HG03439 (cell line): Measurements from ENCODE around the gene FUZ.
"Not testable (repeated sequence)": the region's sequence is repeated elsewhere in the genome, so short reads cannot be mapped to it uniquely, and the experiment has no call there.

ENCODE experiments used
- ATAC-seq: cut with Tn5 transposase; IDR thresholded peaks from one replicate; pipeline ENCODE4 v1.9.1; 2021; ENCODE audit warnings: mild to moderate bottlenecking, moderate library complexity; ENCODE audit not compliant: unreplicated experiment

The FUZ gene

DNA sequence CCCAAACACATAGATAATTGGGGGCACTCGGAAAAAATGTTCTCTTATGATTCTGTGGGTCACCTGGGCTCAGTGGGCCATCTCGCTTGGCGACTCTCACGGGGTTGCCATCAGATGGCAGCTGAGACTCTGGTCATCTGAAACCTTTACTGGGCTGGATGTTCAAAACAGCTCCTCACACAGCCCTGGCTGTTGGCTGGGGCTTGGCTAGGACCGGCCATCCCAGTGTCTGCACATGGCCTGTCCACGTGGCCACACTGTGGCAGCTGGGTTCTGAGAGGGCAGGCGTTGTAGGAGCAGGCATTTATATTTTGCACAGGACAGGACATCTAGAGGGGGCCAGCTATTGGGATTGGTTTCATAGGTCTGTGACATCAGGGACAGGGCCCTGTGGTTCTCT lies 20.5 kb upstream of the FUZ start:
- ATAC-seq, result no peak

GRCh38 chr19:49832556-49832955 lies 19.5 kb upstream of the FUZ start:
- ATAC-seq, result no peak

DNA sequence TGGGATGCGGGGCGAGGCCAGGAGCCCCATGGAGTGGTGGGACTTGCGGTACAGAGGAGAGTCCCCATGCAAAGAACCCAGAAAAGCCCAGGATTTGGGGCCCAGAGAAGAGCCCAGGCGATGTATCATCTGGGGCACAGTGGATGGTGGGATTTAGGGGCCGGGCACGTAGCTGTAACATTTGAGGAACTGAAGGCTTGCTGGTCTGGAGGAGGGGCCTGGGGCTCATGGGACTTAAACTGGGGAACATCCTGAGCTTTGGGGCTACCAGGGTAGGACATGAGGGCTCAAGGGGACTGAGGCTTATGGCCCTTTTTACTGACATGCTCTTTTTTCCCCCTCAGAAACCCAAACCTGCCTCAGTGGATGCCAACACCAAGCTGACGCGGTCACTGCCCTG lies 18.5 kb upstream of the FUZ start:
- no peak for ATAC-seq

DNA sequence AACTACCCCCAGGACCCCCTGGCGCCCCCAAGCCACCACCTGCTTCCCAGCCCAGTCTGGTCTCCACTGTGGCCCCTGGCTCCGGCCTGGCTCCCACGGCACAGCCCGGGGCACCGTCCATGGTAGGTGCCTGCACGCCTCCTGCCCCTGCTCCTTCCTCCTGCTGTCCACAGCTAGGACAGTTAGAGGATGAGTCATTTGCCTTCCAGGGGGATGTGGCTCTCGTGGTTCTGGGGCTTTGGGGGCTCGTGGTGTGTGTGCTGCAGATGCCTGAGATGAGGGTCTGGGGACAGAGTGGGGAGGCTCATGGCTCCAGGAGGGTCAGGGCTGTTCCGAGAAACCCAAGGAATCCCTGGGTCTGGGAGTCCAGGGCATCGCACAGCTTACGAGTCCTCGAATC lies 17.7 kb upstream of the FUZ start:
- no peak for ATAC-seq

DNA sequence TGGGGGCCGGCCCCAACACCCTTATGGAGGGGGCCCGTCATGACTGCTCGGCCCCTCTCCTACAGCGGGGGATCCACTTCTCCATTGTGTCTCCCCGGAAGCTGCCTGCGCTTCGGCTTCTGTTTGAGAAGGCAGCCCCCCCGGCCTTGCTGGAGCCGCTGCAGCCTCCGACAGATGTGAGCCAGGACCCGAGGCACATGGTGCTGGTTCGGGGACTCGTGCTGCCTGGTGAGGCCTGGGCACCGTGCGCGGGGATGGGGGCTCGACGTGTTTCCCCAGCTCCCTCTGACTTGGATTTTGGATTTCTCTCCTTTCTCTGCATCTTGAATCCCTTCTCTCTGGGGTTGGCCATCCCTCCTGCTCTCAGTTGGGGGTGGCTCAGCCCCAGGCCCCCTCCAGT lies 16.6 kb upstream of the FUZ start:
- no peak for ATAC-seq

- no peak for ATAC-seq
Observed at GRCh38 chr19:49829200-49829599, 16.1 kb upstream of the FUZ start.

DNA sequence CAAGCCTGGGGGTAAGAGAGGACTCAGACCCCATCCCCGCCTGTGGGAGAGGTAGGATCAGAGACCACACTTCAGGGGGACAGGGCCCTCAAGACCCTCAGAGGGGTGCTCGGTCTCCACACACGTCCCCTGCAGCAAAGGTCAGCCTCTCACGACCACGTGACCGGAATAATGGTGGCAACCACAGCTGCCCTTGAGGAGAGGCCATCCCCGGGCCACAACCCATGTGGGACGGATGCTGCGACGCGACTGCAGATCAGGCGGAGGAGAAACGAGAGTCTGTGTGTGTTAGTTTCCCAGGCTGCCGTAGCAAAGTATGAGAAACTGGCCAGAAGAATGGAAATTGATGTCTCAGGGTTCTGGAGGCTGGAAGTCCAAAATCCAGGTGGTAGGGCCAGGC lies 13.9 kb upstream of the FUZ start:
- no peak for ATAC-seq

- ATAC-seq, result no peak
Observed at GRCh38 chr19:49824662-49825061, 11.6 kb upstream of the FUZ start.

DNA sequence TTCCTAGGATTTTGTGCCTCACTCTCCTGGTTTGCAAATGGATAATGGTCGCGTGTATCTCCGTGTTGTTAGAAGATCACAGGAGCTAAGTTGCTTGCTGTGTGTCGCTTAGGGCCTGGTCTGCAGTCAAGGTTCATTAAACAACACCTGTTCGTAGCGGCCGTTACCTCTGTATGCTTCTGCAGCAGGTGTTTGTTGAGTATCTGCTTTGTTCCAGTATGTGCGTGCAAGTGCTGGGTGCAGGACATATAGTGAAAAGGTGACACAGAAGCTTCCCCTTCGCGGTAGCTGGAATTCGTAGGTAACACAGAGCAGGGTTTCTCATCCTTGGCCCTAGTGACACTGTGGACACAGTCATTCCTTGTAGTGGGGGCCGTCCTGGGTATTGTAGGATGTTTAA lies 10.4 kb upstream of the FUZ start:
- no peak for ATAC-seq

- ATAC-seq, result no peak
Observed at GRCh38 chr19:49820125-49820524, 7.0 kb upstream of the FUZ start.

- not testable (repeated sequence) for ATAC-seq
Observed at GRCh38 chr19:49819452-49820115, 6.5 kb upstream of the FUZ start.

DNA sequence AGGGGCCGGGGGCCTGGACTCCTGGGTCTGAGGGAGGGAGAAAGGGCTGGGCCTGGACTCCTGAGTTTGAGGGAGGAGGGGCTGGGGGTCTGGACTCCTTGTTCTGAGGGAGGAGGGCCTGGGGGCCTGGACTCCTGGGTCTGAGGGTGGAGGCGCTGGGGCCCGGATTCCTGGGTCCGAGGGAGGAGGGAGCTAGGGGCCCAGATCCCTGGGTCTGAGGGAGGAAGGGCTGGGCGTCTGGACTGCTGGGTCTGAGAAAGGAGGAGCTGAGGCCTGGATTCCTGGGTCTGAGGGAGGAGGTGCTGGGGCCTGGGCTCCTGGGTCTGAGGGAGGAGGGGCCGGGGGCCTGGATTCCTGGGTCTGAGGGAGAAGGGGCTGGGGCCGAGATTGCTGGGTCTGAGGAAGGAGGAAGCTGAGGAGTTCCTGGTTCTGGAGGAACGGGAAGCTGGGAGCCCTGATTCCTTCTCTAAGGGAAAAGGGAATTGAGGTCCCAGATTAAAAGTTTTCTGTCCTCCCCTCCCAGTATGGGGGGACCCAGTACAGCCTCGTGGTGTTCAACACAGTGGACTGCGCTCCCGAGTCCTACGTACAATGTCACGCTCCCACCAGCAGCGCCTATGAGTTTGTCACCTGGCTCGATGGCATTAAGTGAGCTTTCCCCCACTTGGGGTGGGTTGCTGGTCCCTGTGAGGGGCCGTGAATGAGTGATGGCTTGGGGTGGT lies 5.7 kb upstream of the FUZ start:
- no peak for ATAC-seq

- ATAC-seq, result peak; percentile 66
Observed at GRCh38 chr19:49817964-49818648, 5.0 kb upstream of the FUZ start, which contains the start of gene MED25. Gene MED25, plus strand, starts transcription at chr19:49818289. Its CDS starts 53 bp downstream, at chr19:49818342.

- ATAC-seq, result no peak
Observed at GRCh38 chr19:49816590-49816989, 3.5 kb upstream of the FUZ start.

- ATAC-seq, result no peak
Observed at GRCh38 chr19:49814010-49814409, 918 bp upstream of the FUZ start.

DNA sequence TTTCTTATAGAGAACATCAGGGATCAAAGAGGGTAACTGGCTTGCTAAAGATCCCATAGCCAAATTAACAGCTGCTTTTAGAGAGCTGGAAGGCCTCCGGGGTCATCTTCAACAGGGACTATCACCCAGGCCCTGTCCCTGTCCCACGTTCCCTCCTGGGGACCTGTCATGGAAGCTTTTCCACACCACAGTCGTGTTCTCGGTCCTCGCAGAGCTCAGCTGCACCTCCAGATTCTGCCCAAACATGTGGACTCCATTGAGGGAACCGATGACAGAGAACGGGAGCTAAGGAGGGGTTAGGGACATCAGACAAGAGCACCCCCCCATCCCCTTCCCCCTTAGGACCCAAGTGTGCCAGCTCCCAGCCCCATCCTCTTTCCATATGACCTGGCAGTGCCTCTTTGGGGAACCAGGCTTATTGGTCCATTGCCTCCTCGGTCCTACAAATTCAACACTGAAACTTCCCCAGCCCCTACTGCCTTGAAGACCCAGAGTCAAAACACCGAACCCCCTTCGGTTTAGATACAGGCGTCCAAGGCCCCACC lies 568 bp downstream of the FUZ start:
- ATAC-seq, result no peak

DNA sequence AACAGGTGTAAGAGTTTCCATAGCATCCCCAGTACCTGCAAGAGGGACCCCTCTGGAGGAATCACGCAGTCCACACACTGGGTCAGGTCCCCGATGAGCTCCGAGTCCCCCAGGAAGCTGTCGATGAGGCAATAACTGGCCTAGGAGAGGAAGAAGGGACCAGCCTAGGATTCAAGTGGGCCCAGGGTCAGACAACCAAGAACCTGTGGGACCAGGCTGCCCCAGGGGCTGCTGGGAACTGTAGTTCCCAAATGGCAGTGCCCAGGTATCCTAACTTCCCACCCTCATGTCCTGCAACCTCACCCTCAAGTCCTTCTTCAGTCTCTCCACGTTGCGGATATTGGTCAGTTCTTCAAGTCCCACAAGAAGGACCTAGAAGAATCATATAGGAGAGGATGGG lies 1.8 kb downstream of the FUZ start:
- ATAC-seq, result no peak

DNA sequence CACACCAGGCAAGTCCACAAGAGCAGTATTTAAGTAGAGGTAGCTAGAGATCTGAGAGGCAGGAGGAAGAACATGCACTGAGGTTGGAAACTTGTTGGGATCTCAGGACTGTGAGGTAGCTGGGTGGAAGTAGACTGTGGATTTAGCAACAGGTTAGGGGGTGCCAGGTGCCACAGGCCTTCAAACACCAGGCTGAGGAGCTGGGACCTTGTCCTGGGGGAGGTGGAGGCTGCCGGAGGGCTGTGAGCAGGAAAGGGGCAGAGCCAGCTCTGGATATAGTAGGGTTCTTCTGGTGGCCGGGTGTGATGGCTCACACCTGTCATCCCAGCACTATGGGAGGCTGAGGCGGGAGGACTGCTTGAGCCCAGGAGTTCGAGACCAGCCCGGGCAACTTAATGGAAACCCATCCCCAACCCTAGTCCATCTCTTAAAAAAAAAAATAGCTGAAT lies 3.1 kb downstream of the FUZ start:
- ATAC-seq, result no peak

DNA sequence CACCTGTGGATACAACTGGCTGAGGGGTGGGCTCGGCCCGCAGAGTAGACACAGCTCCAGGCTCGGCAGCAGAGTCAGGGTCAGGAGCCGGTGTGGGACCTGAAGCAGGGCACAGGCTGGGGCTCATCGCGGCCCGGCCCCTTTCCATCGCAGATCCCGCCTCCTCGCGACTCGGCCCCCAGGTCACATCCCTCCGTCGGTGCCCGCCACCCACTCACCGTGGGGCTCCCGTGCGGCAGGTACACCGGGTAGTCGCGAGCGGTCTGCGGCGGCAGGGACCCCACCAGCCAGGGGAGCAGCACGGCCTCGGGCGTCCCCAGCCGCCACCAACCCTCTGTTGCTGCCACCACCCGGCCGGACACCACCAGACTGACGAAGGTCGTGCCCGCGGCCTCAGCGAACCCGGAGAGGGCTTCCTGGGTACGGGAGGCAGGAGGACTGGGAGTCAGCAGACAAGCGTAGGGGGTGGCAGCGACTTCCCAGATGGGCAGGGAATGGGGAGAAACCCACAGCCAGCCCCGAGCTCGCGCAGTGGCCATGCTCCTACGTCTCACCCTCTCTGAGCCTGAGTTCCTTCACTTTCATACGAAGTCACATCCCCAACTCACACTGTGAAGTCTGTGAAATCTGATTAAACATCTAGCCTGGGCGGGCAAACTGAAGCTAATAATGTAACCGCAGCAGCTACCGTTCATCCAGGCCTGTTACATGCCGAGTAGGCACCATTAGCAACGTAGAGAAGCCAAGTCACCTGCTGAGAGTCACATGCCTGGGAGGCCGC lies 3.7 kb downstream of the FUZ start:
- no peak for ATAC-seq

DNA sequence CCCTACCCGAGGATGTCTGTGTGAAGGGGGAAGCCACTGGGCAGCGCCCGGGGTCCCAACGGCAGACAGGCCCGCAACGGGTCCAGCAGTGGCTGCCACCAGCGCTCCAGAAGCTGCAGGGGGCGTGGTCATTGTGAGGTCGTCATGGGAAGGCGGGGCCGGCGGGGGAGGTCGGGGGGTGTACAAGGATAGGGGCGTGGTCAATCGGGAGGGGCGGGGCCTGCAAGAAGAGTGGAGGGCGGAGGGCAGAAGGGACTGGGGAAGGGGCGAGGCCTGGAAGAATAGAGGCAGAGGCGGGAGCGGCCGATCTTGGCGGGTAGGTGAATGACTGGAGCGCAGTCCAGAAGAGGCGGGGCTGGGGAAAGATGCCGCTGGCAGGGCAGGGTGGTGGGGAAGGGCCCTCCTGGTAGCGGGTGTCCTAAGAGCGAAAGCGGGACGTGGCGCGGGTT lies 4.4 kb downstream of the FUZ start:
- no peak for ATAC-seq
